GM21390 (cell line): ENCODE measurements around the gene ZBTB1.
A peak's percentile ranks its signal among the peaks of the same experiment; 100 is the strongest.
"Not testable (repeated sequence)": the region's sequence is repeated elsewhere in the genome, so short reads cannot be mapped to it uniquely, and the experiment has no call there.

Source experiments
- ATAC-seq: cut with Tn5 transposase; IDR thresholded peaks from one replicate; pipeline ENCODE4 v1.9.1; 2021; ENCODE audit not compliant: unreplicated experiment

ZBTB1 gene

DNA sequence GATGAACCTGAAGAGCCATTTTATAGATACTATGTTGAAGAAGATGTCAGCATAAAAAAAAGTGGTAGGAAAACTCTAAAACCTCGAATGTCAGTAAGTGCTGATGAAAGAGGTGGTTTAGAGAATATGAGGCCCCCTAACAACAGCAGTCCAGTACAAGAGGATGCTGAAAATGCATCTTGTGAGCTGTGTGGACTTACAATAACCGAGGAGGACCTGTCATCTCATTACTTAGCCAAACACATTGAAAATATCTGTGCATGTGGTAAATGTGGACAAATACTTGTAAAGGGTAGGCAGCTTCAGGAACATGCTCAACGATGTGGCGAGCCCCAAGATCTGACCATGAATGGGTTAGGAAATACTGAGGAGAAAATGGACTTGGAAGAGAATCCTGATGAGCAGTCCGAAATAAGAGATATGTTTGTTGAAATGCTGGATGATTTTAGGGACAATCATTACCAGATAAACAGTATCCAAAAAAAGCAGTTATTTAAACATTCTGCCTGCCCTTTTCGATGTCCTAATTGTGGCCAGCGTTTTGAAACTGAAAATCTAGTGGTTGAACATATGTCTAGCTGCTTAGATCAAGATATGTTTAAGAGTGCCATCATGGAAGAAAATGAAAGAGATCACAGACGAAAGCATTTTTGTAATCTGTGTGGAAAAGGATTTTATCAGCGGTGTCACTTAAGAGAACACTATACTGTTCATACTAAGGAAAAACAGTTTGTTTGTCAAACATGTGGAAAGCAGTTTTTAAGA is 18.2 kb downstream of the ZBTB1 start:
- no peak for ATAC-seq

DNA sequence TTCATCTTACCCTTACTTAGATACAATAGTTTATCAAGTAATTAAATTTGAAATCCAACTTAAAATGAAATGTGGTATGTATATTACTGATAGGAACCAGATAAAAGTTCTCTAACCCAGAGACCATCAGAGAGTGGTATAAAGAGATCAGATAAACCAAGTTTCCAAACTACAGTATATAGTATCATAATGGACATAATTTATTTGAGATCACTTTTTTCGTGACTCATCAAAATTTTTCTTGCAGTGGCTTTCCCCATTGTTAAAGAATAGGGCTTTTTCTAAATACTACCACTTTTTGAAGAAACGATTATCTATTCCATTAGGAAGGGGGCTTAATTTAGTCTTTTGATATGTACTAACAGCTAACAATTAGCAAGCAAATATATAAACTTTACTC is 20.8 kb downstream of the ZBTB1 start:
- no peak for ATAC-seq

DNA sequence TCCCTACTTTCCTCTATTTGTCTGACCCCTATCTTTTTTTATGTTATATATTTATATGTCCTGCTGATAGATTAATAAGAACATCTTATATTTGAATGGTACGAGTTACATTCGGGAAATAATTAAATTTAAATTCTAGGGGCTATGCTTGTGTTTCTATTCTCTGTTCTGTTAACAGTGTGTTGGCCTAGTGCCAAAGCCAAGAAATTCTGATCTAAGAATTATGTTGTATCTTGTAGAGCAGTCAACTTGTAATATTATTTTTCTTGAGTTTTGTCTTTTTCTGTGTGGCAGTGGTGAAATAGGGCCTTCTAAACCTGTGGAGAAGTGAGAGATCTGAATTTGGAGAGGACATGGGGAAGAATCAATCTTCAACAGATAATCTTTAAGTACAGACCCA is 27.0 kb downstream of the ZBTB1 start:
- ATAC-seq = no peak

DNA sequence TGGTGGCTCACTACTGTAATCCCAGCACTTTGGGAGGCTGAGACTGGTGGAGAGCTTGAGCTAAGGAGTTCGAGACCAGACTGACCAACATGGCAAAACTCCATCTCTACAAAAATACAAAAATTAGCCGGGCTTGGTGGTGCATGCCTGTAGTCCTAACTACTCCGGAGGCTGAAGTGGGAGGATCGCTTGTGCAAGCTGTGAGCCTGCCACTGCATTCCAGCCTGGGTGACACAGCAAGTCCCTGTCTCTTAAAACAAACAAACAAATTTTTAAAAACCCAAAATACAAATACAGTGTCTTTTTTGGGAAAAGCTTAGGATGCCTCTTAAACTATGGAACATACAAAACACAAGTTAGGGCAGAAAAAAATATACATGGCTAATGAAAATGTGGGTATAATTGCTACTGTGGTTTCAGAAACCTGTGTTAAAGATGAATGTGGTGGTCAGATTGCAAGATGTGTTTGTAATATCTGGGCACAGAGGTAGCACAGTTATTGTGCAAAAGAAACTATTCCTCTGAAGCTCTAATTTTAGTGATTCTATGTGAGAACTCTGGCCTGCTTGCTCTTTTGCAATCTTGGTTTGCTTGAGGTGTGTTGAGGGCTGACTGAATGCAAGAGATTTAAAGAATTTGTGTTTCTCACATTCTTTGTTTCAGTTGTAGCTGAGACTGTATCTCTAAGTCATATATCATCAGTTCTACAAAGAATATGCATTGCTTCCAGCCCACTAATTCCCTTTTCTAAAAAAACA is 32.1 kb downstream of the ZBTB1 start:
- no peak for ATAC-seq

DNA sequence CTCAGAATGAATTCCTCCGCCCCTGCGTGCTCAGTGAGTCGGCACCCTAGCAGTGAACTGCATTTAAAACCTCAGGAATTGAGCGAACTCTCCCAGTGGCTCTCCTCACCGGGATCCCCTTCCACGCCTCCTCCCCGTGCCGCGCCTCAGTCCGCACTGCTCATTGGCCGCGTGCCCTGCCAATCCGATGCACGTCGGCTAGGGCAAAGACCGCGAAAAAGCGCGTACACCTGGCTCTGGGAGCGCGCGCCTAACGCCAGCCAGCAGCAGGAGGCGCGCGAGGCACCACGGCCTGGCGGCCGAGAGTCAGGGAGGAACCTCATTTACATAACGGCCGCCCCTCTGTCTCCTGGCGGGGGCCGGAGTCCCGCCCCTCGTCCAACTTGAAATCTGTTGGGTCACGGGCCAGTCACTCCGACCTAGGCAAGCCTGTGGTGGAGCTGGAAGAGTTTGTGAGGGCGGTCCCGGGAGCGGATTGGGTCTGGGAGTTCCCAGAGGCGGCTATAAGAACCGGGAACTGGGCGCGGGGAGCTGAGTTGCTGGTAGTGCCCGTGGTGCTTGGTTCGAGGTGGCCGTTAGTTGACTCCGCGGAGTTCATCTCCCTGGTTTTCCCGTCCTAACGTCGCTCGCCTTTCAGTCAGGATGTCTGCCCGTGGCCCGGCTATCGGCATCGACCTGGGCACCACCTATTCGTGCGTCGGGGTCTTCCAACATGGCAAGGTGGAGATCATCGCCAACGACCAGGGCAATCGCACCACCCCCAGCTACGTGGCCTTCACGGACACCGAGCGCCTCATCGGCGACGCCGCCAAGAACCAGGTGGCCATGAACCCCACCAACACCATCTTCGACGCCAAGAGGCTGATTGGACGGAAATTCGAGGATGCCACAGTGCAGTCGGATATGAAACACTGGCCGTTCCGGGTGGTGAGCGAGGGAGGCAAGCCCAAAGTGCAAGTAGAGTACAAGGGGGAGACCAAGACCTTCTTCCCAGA is 35.9 kb downstream of the ZBTB1 start, which contains the start of gene HSPA2:
Gene HSPA2, plus strand, starts transcription at position 534 of the 995 bp plus-strand sequence. Its CDS starts 109 bp downstream, at position 643.
- ATAC-seq = peak; percentile 95

DNA sequence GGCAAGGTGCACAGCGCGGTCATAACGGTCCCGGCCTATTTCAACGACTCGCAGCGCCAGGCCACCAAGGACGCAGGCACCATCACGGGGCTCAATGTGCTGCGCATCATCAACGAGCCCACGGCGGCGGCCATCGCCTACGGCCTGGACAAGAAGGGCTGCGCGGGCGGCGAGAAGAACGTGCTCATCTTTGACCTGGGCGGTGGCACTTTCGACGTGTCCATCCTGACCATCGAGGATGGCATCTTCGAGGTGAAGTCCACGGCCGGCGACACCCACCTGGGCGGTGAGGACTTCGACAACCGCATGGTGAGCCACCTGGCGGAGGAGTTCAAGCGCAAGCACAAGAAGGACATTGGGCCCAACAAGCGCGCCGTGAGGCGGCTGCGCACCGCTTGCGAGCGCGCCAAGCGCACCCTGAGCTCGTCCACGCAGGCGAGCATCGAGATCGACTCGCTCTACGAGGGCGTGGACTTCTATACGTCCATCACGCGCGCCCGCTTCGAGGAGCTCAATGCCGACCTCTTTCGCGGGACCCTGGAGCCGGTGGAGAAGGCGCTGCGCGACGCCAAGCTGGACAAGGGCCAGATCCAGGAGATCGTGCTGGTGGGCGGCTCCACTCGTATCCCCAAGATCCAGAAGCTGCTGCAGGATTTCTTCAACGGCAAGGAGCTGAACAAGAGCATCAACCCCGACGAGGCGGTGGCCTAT is 36.8 kb downstream of the ZBTB1 start:
- ATAC-seq = no peak

DNA sequence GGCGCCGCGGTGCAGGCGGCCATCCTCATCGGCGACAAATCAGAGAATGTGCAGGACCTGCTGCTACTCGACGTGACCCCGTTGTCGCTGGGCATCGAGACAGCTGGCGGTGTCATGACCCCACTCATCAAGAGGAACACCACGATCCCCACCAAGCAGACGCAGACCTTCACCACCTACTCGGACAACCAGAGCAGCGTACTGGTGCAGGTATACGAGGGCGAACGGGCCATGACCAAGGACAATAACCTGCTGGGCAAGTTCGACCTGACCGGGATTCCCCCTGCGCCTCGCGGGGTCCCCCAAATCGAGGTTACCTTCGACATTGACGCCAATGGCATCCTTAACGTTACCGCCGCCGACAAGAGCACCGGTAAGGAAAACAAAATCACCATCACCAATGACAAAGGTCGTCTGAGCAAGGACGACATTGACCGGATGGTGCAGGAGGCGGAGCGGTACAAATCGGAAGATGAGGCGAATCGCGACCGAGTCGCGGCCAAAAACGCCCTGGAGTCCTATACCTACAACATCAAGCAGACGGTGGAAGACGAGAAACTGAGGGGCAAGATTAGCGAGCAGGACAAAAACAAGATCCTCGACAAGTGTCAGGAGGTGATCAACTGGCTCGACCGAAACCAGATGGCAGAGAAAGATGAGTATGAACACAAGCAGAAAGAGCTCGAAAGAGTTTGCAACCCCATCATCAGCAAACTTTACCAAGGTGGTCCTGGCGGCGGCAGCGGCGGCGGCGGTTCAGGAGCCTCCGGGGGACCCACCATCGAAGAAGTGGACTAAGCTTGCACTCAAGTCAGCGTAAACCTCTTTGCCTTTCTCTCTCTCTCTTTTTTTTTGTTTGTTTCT is 37.6 kb downstream of the ZBTB1 start:
- ATAC-seq = no peak

DNA sequence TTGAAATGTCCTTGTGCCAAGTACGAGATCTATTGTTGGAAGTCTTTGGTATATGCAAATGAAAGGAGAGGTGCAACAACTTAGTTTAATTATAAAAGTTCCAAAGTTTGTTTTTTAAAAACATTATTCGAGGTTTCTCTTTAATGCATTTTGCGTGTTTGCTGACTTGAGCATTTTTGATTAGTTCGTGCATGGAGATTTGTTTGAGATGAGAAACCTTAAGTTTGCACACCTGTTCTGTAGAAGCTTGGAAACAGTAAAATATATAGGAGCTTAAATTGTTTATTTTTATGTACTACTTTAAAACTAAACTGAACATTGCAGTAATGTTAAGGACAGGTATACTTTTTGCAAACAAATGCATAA is 38.2 kb downstream of the ZBTB1 start:
- ATAC-seq = no peak

DNA sequence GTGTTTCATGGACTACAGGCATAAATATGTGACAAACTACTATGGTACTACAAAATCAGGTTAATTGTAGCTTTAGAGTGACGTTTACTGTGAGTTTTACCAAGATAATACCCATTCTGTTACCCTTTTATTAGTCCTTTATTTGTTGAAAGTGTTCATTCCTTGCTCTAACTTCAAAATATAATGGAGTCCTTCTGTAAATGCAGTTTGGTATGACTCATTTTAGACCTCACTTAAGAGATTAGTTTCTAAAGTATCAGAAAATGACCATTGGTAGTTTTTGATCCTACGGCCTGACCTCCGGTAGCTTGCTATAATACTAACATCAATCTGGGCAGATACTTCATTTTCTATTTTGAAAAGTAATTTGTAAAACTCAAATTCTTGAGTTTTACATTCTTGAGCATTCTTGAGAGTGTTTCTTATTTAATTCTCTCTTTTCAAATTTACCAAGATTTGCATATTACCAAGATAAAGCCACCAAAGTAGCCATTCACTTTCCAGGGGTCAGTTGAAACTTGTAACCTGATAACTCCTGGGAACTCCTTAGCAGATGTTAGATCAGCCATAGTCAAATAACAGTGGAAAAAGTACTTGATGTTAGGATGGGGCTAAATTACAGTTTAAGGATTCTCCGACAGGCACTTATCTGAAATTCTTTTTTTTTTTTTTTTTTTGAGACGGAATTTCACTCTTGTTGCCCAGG is 40.2 kb downstream of the ZBTB1 start:
- no peak for ATAC-seq

DNA sequence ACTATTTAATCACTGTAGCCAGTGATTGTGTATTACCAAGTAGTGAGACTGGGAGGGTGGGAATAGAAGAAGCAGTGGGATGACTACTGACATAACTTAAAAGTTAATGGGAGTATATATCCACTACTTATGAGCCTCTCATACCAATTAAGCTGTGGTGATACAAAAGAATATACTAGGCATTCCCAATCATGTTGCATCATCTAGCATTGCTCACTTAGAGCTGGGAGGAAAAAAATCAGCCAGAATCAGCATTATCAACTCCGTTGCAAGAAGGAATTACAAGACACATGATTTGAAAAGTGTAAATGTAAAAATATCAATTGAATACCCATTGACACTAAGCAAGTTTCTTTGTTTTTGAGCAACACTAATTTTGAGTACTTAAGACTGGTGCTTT is 44.4 kb downstream of the ZBTB1 start:
- ATAC-seq = no peak

DNA sequence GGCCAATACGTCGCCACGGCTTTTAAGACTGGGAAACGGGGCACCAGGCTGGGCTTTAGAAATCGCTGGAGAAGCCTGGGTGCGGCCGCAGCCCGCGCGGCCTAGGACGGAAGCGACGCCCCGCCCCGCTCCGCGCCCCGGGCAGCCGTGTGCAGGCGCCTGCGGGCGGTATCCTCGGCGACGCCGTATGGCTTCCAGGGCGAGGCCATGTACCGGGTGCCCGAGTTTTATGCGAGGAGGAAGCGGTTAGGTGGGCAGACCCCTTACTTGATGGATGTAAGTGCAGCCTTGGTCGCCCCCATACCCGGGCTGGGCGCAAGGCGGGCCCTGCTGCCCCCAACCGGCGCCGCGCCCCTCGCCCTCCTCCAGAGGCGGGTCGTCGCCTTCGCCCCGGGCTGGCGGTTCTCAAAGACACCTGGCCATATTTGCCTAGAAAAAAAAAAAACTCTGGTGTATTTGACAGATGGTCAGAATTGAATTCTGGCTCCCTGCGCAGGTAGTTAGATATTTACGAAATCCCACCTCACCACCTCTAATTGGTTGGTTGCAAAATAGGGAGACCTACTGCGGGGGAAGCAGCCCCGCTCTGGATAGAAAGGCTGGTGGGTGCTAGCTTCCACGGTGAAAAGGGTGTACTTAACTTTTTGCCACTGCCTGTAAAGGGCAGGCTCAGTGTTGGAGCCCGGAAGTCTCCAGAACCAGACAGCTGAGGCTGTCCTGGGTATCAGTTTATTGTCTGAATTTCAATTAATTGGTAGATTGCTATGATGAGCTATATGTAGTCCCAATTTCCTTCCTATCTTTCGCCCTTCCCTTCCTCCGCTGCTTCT is 45.4 kb downstream of the ZBTB1 start, which contains the start of gene PPP1R36:
Gene PPP1R36, plus strand, starts transcription at position 171 of the 830 bp plus-strand sequence. Its CDS starts 37 bp downstream, at position 208.
- no peak for ATAC-seq

DNA sequence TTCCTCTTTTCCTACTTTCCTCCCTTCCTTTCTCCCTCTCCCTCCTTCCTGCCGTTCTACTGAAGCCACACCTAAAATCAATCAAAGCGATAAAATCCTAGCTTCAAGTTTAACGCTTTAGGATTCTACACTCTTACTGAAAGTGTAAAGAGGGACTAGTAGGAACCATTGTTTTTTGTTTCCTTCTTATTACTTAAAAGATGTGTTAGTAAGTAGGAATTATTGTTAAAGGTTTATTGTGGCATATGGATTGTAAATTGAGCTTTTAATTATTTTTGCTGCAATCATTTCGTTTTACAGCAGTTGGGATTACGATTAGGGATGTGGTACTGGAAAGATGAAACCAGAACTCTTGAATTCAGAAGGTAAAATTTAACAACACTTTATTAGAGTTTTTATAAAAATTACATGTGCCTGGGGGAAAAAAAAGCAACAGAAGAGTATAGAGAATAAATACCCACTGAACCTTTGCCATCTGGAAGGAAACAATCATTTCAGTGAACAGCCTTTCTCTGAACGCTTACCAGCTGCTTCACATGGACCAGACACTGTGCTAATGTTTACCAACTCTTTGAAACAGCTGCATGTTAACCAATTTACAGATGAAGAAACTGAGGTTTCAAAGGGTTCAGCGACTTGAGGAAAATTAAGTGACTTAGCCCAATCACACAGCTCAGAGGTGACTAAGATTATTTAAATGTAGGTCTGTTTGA is 46.2 kb downstream of the ZBTB1 start:
- no peak for ATAC-seq

DNA sequence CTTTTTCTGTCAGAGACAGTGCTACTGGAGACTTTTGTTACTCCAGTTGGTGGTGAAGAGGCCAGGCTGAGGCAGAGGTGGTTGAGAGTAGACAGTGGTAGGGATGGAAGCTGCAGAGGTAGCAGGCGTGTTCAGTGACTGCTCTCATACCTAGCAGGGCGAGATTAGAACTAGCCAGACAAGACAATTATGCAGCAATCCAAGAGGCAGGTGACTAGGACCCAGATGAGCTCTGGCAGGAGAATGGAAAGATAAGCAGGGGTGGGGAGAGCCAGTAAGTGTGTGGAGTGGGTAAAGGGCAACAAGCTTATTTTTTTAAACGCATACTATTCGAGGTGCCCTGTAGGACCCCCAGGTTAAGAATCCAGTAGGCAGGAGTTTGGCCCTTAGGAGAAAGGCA is 50.0 kb downstream of the ZBTB1 start:
- no peak for ATAC-seq

DNA sequence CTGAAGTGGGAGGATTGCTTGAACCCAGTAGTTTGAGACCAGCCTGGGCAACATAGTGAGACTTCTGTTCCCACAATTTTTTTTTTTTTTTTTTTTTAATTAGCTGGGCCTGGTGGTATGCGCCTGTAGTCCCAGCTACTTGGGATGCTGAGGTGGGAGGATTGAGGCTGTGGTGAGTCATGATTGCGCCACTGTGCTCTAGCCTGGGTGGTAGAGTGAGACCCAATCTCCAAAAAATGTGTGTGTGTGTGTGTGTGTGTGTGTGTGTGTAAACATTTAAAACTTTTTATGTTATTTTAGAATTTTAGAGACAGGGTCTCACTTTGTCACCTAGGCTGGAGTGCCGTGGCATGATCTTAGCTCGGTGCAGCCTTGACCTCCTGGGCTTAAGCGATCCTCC is 52.0 kb downstream of the ZBTB1 start:
- ATAC-seq = no peak

DNA sequence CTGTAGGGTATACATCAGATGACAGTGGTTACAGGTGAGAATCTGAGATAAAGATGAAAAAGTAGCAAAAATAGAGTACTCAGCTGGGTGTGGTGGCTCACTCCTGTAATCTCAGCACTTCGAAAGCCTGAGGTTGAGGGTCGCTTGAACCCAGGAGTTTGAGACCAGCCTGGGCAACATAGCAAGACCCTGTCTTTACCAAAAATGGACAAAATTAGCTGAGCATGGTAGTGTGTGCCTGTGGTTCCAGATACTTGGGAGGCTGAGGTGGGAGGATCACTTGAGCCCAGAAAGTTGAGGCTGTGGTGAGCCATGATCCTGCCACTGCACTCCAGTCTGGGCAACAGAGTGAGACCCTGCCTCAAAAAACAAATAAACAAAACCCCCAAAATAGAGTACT is 53.6 kb downstream of the ZBTB1 start:
- ATAC-seq = not testable (repeated sequence)

DNA sequence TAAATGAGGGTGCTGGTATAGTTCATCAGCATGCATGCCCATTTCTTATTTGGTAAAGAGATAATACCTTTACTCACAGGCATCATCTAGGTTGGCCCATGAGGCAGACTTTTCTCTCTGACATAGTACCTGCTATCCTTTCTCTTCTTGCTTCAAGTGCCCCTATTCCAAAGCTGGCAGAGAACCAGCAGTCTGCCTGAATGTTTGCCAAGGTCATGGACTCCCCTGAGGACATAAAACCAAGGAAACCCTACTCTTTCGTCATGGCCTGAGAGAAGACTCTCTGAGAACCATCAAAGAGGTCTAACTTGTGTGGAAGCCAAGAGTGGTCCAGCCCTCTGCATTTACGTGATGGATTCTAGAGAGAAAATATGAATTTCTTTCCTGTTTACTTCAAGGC is 57.1 kb downstream of the ZBTB1 start:
- ATAC-seq = no peak

DNA sequence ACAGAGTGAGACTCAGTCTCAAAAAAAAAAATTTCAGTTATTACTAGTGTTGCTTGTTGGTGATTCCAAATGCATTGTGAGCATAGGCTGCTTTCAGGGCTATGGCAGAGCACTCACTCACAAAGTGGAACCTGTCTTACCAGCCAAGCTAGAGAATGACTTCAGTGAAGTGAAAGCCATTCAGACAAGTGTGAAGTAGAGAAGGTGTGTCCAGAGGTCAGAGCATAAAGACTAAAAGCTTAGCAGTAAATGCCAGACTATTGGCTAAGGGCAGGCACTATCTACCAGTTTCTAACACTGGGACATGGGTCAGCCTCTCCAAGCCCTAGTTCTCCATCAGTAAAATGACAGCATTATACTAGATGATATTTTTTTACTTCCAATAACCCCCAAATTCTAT is 57.9 kb downstream of the ZBTB1 start:
- no peak for ATAC-seq
